ENCODE data around the gene CHCHD6.

Gene CHCHD6

GRCh38 chr3:126998320-126998719 is 294.3 kb downstream of the CHCHD6 start:
- no peak for DNase-seq

DNA sequence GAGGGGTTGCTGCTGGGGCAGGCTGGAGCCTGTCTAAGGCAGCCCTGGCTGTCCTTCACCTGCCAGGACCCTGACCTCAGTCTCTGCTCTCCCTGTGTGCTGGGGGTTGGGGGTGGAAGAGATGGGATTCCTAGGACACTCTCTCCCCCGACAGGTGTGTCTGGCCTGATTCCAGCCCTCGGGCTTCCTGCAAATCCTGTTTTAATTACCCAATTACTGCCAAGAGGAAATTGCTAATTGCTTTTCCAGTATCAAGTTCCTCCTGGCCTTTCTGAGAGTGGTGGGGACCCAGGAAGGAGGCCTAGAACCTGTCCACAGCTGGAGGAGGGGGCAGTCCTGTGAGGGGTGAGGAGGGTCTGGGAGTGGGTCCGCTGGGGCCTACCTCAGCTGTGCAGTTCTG is 294.7 kb downstream of the CHCHD6 start:
- no peak for DNase-seq

DNA sequence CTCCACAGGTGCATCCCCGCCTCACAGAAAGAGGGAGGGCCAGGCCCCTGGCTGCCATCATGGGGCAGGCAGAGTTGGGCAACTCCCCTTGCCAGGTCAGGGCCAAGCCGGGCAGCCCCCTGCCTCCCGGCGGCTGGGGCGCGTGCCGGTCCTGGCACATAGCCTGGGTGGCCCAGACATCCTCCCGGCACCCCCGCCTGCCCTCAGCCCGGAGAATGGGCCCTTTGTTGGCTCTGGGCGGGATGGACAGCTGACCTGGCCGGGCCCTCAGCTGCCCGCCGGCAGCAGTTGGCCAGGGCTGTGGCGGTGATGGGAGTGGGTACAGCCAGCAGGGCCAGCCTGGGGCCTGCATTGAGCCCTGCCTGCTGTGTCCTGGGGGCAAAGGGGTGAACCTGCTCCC is 295.3 kb downstream of the CHCHD6 start:
- no peak for DNase-seq

- DNase-seq, result no peak
Measured at GRCh38 chr3:127000119-127000518, 296.1 kb downstream of the CHCHD6 start.

- no peak for DNase-seq
Measured at GRCh38 chr3:127000761-127001160, 296.7 kb downstream of the CHCHD6 start.

GRCh38 chr3:127001486-127002194 is 297.6 kb downstream of the CHCHD6 start:
- no peak for DNase-seq

DNA sequence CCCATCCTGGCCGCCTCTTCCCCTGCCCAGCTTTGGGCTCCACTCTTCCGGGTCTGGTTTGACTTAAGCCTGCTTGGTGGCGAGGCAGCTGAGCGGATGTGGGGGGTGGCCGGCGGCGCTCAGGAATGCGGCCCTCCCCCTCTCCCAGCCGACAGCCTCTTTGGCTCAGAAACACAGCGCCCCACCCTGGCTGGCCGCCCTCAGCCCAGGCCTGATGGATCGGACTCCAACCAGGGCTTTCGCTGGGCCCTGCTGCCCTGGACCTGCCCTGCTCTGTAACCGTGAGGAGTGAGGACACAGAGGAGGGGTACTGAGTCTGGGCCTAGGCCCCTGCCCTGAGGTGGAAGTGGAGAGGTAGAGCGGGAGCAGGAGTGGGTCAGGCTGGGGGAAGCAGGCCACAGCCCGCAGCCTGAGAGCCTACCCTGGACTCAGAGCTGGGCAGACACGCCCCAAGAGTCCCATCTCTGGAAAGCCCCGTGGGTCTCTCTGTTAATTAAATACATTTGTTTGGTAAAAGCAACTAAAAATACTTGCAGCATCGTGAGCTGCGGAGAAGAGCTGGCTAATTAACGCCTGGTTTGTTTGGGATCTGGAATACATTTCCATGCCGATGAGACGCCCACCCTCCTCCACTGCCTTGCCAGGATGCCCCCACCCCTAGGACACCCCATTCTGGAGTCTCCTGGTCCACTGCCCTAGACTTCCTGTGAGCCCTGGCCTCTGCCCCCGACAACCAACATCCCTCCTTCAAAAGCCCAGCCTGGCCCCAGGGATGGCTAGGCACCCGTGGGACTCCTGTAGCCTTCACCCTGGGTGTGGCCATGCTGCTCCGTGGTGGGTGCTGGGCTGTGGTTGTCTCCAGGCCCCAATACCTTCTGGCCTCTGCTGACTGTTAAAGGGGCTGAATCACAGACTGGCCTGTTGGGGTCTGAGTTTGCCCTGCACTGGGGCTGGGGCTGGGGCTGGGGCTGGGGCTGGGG is 298.4 kb downstream of the CHCHD6 start:
- no peak for DNase-seq

DNA sequence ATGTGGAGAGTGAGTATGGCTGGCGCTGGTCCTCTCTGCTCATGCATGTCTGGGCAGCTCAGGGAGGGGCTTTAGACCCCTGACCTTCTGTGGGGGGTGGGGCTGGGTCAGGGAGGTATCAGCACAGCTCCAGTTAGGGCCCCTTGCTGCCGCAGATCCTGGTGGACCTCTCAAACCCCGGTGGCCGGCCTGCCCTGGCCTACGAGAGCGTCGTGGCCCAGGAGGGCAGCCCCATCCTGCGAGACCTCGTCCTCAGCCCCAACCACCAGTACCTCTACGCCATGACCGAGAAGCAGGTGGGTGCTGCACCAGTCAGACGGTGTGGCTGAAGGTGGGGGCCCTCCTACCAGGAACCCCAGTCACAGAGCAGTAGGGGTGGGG is 299.1 kb downstream of the CHCHD6 start:
- DNase-seq, result no peak

GRCh38 chr3:127003601-127004280 is 299.7 kb downstream of the CHCHD6 start:
- DNase-seq, result no peak

DNA sequence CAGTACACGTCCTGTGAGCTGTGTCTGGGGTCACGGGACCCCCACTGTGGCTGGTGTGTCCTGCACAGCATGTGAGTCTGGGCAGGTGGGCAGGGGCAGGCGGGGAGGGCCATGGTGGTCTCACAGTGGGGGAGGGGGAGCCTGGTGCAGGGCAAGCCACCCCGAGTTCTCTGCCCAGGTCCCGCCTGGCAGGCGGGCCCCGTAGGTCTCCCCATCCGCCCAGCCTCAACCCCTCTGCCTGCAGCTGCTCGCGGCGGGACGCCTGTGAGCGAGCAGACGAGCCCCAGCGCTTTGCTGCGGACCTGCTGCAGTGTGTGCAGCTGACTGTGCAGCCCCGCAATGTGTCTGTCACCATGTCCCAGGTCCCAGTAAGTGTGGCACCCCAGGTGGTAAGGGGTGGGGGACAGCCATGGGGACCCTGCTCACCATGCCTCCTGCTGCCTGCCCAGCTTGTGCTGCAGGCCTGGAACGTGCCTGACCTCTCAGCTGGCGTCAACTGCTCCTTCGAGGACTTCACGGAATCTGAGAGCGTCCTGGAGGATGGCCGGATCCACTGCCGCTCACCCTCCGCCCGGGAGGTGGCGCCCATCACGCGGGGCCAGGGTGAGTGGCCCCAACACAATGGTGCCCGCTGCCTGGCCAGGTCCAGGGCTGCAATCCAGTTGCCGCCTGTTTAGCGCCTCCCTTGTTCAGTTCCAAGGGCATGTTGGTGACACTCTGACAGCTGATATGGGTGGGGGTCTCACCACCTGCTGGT is 300.8 kb downstream of the CHCHD6 start:
- no peak for DNase-seq

DNA sequence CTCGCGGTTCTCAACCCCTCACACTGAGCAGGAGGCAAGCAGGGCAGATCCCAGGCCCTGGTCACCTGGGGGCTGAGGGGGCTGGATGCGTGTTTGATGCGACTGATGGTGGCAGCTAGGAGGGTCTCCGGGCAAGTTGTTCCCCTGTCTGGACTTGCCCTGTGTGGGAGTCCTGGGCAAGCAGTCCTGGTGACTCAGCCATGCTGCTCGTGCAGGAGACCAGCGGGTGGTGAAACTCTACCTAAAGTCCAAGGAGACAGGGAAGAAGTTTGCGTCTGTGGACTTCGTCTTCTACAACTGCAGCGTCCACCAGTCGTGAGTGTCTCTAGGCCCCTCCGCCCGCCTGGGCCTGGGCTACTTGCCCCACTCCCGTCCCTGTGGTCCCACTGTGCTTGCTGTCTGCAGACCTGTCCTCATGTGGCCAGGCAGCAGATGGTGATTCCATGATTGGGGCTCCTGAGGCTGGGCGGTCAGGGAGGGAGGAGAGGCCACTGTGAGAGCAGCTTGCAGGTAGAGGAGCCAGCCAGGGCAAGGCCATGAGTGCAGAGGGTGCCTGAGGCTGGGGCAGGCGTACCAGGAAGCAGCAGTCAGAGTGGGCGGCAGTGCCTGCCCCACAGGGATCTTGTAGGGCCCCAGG is 301.9 kb downstream of the CHCHD6 start:
- no peak for DNase-seq

GRCh38 chr3:127006781-127007436 is 302.9 kb downstream of the CHCHD6 start:
- no peak for DNase-seq

DNA sequence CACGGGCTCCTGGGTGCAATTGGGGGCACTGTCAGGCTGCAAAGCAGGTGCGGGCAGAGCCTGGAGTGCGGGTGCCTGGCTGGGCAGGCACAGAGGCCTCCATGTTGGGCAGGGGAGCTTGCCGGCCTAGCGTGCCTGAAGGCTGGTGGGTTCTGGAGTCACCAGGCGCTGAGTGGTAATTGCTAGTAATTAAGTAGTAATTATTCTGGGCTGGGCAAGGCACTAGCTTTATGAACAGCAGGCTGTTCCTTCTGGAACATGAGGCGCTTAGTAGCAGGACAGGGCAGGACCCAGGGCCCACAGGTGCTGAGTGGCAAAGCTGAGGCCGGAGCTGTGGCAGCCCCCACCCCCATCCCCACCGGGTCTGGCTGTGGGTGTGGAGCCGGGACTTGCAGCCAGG is 304.2 kb downstream of the CHCHD6 start:
- DNase-seq, result no peak

DNA sequence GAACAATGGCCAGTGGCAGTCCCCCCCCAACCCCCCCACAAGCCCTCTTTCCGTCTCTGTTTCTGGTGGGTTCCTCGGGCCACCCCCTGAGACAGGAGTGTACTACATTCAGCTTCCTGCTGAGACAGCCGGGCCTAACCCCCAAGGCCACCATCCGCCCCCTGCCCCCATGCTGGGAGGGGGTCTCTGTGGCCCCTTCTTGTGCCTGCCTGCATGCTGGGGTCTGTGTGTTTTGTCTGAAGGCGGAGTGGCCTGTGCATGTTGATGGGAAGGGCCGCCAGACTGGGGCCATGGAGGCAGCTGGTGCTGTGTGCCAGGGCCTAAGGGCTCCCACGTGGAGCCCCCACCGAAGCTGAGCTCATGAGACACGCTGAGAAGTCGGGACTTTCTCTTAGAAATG is 305.5 kb downstream of the CHCHD6 start:
- no peak for DNase-seq
